8988T (cell line): Measurements from ENCODE around the gene NCOR2.
A peak's percentile ranks its signal among the peaks of the same experiment; 100 is the strongest.
"Not testable (repeated sequence)": the region's sequence is repeated elsewhere in the genome, so short reads cannot be mapped to it uniquely, and the experiment has no call there.

ENCODE experiments used
- DNase-seq: peaks from one replicate; pipeline ENCODE4 v3.0.0; 2011

The NCOR2 gene

DNA sequence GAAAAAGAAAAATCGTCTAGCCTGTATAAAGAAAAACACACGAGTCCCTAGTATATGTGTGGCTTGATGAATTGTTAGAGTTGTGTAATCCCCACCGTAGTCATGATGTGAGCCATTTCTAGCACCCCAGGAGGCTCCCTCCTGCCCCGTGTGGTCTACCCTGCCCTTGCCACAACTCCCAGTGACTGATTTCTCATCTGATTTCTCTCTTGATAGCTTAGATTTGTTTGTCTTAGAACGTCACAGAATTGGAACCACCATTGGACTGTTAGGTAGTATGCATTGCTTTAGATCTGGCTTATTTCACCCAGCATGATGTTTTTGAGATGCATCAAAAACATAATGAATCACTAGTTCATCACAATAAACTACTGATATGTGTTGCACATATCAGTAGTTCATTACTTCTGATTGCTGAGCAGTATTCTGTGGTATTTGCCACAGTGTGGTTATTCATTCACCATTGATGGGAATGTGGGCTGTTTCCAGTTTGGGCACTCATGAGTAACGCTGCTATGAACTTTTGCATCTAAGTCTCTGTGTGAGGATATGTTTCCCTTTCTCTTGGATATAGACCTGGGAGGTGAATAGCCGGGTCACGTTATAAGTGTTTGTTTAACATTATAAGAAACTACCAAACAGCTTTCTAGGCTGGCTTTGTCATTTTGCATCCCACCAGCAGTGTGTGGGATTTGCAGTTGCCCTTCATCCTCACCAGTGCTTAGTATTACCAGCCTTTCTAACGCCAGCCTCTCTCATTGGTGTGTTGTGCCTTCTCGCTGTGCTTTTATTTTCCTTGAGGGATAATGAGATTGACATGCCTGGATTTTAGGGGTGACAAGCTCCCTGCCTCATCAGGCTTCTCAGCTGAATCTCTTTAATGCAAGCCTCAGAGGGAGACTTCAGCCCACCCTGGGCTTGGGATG is 31.9 kb upstream of the NCOR2 start:
- DNase-seq, result no peak

DNA sequence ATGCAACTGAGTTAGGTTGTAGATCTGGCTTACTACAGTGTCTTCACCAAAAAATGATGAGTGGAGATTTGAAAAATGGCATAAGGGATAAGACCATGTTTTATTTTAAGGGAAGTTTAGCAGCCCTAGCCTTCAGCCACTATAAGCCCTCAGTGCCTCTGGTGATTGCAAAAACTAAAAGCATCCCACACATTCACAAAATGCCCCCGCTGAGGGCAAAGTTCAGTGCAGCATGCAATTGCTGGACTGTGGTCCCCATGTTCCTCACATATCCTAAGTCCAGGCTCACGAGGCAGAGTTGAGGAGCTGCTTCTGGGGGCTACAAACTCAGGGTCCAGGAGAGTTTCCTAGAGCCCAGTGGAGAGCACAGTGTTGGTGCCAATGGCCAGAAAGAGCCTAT is 29.6 kb upstream of the NCOR2 start:
- DNase-seq, result no peak

DNA sequence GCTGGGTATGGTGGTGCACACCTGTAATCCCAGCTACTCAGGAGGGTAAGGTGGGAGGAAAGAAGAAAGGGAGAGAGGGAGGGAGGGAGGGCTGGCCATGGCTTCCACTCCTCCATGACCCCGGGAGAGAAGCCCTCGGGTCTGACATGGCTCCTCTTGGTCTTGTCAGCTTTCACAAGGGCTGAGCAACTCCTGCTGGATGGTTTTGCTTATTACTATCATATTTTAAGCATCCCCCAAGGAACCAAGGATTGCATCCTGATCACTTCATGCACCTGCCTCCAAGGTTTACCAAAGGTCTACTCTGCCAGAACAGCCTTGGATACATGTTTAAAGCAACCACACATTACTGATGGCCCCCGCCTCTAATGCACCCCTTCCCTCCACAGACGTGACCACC is 28.0 kb upstream of the NCOR2 start:
- DNase-seq, result no peak

DNA sequence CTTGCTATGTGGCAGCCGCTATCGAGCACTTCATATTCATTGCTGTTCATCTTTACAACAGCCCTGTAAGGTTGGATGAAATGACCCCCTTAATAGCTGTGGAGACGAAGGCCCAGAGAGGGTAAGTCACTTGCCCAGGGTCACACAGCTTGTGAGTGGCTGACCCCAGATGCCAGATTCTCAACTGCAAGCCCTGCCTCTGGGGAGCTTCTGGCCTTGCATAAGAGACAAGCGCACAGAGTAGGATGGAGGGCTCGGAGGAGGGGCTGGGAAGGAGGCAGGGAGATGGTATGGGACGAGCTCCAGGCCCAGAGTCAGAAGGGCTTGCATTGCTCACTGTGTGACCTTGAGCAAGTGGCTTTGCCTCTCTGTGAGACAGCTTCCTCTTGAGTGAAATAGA is 27.4 kb upstream of the NCOR2 start:
- no peak for DNase-seq

DNA sequence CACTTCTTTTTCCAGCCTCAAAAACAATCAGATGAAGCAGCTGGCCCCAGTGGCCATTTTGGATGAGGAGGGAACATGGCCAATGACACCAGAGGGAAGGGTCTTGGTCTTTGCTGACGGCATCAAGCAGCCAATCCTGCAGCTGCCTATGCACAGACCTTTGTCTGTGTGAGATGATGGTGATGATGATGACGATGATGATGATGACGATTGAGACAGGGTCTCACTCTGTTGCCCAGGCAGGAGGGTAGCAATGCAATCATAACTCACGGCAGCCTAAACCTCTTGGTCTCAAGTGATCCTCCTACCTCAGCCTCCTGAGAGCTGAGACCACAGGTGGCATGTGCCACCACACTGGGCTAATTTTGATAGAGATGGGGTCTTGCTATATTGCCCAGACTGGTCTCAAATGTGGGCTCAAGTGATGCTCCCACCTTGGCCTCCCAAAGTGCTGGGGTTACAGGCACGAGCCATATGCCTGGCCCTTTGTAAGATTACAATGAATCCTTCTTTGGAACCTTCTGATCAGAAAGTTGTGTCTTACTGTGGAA is 26.5 kb upstream of the NCOR2 start:
- DNase-seq, result no peak

DNA sequence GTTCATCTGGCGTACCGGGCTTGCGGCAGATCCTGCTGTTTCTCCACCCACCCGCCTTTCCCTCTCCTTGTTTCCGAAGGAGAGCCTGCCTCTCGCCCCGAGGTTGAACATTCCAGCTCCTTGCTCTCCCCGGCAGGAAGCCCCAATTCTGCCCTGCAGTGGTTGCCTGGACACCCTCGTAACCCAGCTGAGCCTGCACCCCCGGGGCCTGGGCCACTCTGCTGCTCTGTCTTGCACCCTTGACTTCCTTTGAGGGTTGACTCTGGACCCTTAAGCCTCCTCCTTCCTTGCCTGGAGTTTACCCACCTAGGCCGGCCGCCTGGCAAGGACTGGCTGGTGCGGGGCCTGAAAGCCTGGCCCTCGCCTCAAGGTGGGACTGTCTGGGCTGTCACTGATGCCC is 25.8 kb upstream of the NCOR2 start:
- DNase-seq, result no peak

DNA sequence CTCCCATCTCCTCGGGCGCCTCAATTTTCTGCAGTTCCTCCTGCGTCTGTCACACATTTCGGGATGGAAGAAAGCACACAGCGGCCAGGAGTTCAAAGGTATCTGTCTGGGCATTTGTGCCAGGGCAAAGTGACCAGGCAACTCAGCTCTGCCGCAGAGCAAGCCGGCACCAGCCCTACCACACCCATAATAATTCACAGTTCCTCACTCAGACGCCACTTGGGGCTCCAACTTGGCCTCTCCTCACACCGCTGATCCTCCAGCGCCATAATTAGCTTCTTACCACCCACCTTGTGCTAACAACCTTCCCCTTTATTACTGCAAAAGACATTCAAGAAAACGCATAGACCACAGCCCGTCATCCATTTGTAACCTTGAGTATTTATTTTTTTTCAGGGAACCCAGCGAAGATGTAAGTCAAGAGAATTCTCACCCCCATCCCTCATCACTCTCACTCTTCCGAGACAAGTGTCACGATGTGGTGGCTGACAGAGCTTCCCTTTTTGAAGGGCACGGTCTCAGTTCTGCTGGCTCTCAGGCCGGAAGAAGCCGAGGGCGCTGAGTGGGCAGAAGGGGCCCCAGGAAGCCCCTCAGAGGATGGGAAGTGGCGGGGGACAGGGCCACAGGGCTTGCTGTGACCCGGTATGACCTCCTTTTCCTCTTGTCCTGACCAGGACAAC is 25.2 kb upstream of the NCOR2 start:
- DNase-seq, result no peak

DNA sequence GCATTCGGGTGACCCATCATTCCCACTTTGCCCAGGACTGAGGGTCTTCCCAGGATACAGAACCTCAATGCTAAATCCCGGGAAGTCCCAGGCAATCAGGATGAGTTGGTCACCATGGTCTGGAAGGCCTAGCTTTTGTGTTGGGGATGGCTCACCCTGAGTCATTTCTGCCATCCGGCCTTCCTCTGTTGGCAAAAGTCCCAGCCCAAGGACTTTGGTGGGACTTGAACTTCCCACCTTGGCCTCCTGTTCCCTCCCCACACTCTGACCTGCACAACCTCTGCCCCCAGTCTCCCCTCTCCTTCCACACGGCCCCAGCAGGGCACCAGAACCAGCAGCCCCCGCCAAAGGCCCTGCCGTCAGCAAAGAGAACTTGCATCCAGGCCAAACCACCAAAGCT is 24.6 kb upstream of the NCOR2 start:
- peak; percentile 75 for DNase-seq

DNA sequence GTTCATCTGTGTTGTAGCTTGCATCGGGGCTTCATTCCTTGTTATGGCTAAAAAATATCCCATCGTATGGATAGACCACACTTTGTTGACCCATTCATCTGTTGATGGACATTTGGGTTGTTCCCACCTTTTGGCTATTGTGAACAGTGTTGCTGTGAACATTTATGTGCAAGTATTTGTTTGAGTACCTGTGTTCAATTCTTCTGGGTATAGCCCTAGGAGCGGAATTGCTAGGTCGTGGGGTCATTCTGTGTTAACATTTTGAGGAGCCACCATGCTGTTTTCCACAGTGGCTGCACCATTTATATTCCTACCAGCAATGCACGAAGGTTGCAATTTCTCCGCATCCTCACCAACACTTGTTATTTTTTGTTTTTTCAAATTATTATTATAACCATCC is 23.0 kb upstream of the NCOR2 start:
- DNase-seq, result no peak

DNA sequence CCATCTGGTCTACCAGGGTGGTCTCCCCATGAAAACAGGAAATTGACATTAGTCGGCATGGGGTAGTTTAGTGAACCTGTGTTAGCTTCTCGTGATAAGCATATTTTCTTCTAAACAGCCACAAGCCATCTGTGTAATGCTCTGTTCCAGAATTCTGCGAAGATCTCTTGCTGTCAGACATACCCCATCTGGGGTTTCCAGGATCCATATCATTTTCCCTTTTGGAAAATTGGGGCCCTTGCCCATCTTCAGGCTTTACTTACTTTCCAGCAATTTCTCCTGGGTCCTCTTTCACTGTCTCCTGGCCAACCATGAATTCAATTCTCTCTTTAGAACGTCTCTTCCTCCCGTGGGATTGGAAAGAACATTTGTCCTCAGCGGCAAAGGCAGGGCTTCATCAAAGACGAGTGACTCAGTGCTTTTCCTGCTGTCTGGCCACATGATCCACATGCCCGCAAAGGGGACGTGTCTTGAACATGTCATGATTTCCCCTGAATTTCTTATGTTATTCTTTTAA is 21.4 kb upstream of the NCOR2 start:
- DNase-seq, result no peak

DNA sequence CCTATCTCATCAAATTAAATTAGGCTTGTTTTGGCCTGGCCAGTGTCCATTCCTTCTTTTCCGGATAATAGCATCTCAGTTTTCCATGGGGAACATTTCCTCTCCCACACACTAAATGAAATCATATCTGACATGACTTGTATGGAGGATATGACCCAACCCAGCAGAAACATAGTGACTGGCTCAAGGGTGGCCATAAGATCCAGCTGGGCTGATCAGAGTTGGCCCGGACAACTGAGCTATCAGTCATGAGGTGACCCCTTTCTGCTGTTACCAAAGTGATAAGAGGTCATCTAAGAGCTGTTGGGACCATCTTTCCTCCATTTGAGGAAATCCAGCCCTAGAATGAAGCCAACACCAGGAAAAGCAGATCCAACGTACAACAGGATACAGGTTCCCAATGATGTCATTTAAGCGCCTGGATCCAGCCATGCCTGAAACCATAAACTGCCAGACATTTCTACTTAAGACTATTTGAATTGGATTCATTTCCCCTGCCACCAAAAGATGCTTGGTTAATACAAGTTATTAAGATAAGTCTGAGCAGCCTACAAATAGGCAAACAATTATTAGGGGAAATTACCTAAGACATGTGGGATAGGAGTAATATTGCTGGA is 20.7 kb upstream of the NCOR2 start:
- DNase-seq, result no peak

DNA sequence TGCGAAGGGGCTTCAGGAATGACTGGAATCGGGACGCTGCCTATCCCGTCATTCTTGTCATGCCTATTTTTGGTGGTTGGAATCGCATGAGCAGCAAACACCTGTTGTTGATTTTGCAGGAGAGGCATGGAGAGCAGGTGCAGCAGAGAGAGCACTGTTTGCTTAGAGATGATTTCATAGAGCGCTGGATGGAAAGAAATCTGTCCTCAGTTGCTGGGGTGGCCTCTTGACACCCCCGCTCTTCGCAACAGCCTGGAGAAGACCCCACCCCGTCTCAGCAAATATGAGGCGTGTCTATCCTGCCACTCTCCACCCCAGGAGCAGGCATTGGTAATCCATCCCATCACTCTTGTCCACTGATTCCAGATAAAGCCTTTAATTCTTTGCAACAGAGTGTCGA is 19.3 kb upstream of the NCOR2 start:
- no peak for DNase-seq

DNA sequence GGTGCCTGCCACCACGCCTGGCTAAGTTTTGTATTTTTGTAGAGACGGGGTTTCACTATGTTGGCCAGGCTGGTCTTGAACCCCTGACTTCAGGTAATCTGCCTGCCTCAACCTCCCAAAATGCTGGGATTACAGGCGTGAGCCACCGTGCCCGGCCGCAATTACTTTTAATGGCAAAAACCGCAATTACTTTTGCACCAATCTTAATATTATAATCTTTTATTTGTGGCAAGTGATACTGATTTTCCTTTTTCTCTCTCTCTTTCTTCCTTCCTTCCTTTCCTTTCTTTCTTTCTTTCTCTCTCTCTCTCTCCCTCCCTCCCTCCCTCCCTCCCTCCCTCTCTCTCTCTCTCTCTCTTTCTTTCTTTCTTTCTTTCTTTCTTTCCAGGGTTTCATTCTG is 17.1 kb upstream of the NCOR2 start:
- DNase-seq, result not testable (repeated sequence)

DNA sequence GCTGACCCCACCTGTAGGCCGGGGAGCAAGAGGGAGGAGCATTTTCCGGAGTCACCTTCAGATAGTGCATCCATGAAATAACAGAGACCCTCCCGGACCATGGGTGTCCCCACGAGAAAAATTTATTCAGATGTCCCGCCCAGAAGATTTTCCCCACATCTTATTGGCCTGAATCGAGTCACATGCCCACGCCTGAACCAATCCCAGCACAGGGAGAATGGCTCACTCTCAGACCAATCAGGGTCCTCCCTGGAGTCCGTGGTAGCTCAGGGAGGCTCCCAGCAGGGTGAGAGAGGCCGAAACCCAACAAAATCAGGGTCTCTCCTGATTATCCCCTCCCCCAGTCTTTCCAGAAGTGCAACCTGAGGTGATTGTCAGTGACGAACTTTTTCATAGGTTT is 16.4 kb upstream of the NCOR2 start:
- no peak for DNase-seq

DNA sequence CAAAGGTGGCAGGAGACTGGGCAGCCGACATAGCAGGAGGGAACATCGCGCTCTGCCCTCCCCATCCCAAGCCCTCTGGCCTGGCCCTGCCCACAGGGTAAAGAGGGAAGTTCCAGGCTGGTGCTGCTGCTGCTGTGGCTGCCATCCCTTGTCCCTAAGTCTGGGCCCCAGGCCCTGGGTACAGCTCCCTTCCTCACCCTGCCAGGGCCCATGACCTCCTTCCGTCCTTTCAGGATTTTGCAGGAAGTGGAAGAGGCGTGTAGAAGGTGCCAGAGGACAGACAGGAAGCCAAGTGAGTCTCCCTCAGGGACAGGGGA is 14.7 kb upstream of the NCOR2 start:
- DNase-seq, result no peak

DNA sequence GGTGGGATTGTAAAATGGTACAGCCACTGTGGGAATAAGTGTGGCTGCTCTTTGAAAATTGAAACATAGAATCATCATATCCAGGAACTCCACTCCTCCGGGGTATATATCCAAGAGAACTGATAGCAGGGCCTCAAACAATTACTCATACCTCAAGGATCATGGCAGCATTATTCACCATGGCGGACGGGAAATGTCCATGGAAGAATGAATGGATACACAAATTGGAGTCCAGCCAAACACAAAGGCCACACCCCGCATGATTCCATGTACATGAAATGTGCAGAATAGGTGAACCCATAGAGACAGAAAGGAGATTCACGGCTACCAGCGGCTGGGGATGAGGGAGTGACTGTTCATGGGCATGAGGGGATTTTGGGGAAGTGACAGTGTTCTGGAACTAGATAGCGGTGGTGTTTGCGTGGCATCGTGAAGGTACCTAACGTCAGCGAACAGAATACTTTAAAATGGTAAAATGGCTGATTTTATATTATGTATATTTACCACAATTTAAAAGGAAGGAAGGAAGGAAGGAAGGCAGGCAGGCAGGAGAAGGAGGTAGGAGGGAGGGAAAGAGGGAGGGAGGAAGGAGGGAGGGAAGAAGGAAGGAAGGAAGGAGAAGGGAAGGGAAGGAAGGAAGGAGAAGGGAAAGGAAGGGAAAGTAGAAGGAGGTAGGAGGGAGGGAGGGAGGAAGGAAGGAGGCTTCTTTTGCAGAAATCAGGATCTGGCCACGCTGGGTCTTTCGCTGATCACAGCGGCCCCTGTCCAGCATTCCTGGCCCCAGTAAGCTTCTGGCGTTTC is 14.1 kb upstream of the NCOR2 start:
- no peak for DNase-seq

DNA sequence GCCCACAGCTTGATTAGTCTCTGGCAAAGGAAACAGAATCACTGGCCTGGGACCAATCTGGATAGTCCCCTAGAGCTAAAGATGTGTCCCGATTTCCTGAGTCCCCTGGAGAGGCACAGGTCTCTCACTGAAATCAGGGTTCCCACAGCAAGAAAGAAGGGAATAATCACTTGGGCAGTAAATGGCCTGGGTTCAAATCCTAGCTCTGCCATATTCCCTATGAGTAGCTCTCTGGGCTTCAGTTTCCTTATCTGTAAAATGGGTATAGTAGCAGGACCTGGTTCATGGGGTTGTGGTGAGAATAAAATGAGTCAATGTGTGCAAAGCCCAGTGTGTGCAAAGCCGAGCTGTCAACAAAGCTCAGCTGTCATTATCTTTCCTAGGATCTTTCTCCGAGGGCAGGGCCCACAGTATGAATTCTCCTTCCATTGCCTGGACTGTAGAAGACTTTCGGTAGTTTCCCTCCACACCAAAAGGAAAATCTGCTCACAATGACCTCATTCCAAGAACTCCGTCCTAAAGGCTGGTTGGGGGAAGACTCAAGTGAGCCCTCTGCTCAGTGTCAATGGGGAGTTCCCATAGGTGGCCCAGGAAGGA is 12.6 kb upstream of the NCOR2 start:
- DNase-seq, result no peak

DNA sequence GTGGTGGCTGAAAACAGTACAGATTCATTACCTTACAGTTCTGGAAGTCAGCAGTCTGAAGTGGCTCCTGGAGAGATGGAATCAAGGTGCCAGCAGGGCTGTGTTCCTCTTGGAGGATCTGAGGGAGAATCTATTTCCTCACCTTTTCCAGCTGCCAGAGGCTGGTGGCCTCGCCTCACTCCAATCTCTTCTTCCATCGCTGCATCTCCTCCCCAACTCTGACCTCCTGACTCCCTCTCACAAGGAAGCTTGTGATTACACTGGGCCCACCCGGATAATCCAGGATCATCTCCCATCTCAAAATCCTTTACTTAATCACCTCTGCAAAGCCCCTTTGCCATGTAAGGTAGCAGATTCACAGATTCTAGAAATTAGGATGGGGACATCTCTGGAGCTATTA is 11.4 kb upstream of the NCOR2 start:
- no peak for DNase-seq

DNA sequence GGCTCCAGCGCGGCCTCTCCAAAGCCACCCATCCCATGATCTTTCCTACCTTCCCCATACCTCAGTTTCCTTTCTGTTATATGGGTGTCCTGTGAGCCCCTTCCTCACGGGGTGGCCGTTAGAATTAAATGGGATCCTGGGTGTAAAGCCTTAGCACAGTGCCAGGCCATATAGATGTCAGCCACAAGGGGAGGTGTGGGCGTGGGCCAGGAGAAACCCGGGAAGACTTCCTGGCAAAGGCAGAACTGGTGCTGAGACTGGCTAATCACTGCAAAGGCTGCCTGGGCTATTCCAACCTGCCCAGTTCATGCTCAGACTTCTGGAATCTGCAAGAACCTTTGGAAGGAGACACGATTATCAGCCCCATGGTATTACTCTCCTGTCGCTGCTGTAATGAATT is 11.0 kb upstream of the NCOR2 start:
- no peak for DNase-seq

DNA sequence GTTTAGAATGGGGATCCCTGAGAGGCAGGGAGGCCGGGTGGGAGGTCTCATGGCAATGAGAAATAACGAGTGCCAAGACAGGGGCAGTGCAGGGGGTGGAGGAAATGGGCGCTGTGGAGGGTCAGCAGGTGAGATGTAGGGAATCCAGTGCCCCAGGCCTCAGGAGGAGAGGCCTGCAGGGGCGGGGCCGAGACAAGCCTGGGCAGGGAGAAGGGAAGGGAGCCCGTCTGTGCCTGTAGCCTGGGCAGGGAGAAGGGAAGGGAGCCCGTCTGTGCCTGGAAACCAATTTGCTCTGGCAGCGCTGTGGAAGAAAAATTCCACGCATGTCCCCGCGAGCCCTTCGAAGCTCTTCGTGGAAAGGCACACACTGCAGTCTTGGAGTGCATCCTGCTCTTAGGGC is 10.6 kb upstream of the NCOR2 start:
- no peak for DNase-seq

DNA sequence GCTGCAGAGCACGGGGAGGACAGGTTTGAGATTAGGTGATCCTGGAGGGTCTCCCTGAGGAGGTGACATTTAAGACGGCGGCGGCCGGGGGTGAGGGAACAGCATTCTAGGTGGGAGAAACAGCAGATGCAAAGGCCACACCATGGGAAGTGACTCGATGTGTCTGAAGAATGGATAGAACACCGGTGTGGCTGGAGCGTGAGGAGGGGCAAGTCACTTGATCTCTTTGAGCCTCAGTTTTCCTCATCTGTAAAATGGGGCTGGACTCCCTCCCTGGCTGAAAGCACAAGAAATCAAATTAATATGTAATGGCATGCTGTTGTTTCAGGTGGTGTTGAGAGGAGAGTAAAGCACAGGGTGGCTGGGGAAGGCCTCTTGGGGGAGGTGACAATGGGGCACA is 10.0 kb upstream of the NCOR2 start:
- DNase-seq, result no peak

DNA sequence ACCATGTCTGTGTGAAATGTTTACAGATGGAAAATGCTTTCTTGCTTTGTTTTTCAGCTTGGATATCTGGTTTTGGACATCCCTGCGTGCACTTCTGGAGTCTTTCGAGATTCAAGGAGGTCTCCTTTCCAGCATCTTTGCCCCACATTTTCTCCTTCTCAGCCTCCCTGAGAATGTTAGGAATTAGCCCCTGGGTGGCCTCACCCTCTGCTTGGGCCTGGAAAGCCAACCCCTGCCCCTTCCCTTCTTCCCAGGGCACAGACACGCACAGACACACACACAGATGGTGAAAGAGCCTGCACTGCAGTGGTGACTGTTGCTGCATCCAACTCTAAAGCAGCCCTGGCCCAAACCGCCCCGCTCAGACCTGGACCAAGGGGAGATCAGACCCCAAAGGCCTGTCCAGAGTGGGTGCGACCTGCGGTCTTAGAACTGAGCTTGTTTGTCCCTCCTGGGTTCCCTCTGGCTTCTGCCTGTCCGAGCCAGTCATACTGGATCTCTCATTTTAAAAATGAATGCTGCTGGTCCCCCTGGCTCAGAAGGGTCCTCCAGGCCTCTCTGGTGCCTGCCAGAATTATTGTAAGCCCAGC is 8.7 kb upstream of the NCOR2 start:
- no peak for DNase-seq
